Right lobe of liver (tissue), 6 donors: ENCODE data around the gene IL15. TPM values are rescaled to one million over a fixed set of nuclear protein-coding genes. Genes with fewer than 3 reads are reported as not detected.
"Not testable (repeated sequence)": the region's sequence is repeated elsewhere in the genome, so short reads cannot be mapped to it uniquely, and the experiment has no call there.

Experiments
- ATAC-seq, 4 donors: fragments of 200-7000 bp; cut with Tn5 transposase; one replicate each; pipeline ENCODE4 v1.9.1; 2020; ENCODE audit warnings: mild to moderate bottlenecking in 4 of 4, moderate library complexity in 4 of 4
- DNase-seq, 3 donors: peaks; one replicate each; pipeline ENCODE4 v3.0.0-alpha.2; 2020
- H3K27ac ChIP-seq, 3 donors: fragments of 200-600 bp; one replicate each; pipeline ENCODE4 v1.8.0; 2022
- H3K27me3 ChIP-seq, 2 donors: fragments of 200-600 bp; one replicate each; pipeline ENCODE4 v1.8.0; 2022
- H3K36me3 ChIP-seq, 4 donors: fragments of 200-600 bp; sonication (generic) in 1 of 4; one replicate each; pipeline versions ENCODE4 v1.5.1 to v1.8.0; 2017 to 2022; ENCODE audit warnings: control low read depth in 1 of 4
- H3K4me1 ChIP-seq, 4 donors: fragments of 200-600 bp; sonication (generic) in 1 of 4; one replicate each; pipeline versions ENCODE4 v1.5.1 to v1.8.0; 2017 to 2022; ENCODE audit warnings: control low read depth in 1 of 4
- H3K4me3 ChIP-seq, 3 donors: fragments of 200-600 bp; one replicate each; pipeline ENCODE4 v1.8.0; 2022
- H3K9me3 ChIP-seq, 4 donors: fragments of 200-600 bp; sonication (generic) in 1 of 4; one replicate each; pipeline versions ENCODE4 v1.5.1 to v1.8.0; 2017 to 2022; ENCODE audit warnings: control low read depth in 1 of 4
- POLR2A ChIP-seq: fragments of 450-650 bp; IDR thresholded peaks from one replicate; pipeline ENCODE4 v1.6.1; 2017; ENCODE audit warnings: antibody characterized with exemption, mild to moderate bottlenecking
- WGBS: methylation state at CpG from one replicate; pipeline ENCODE4 v1.1.6; 2018; ENCODE audit warnings: low coverage, low lambda C conversion rate; ENCODE audit not compliant: insufficient coverage; ENCODE audit errors: missing lambda C conversion rate; 5-methylcytosine and 5-hydroxymethylcytosine counted together
- intact Hi-C, 2 donors: fragments of 100-400 bp; cut with DNase I; formaldehyde crosslinking; loops; one replicate each; pipeline versions ENCODE4 v1.11.2 to v1.14.1; 2022
- total RNA-seq, 6 experiments: library from RNA; depleted of rRNA in 2 of 6; stranded (reverse); fragments of >200 nt in 2 of 6; fragmentation: NEBNext Ultra II Directional in 3 of 6; extraction: Animal tissue kit (Norgen Biotek cat#: 25700) in 3 of 6; gene quantifications; one replicate each; pipeline versions ENCODE4 v1.1.0 to v1.2.4, GENCODE V29; 2016 to 2023
- TF ChIP-seq, protein P1 (sequence below), 4 donors: fragments of 200-600 bp in 3 of 4; fragments of 450-650 bp in 1 of 4; IDR thresholded peaks; one replicate each; pipeline versions ENCODE4 v1.5.1 to v1.8.0; 2016 to 2022; ENCODE audit warnings: antibody characterized with exemption in 4 of 4, mild to moderate bottlenecking in 2 of 4
- donor health status: DM: no; HTN: yes; CAD: no.
- donor health status: DM: no; HTN: no; CAD: no.
- donor health status: DM: no; HTN: no; CAD: no.
- donor health status: DM: no; HTN: yes; CAD: no.
- donor health status: DM: no; HTN: yes; CAD: no.

Gene IL15
- total RNA-seq, 6 experiments from 2014 or later: 0.43 to 2.2 (median 1.4) TPM

DNA sequence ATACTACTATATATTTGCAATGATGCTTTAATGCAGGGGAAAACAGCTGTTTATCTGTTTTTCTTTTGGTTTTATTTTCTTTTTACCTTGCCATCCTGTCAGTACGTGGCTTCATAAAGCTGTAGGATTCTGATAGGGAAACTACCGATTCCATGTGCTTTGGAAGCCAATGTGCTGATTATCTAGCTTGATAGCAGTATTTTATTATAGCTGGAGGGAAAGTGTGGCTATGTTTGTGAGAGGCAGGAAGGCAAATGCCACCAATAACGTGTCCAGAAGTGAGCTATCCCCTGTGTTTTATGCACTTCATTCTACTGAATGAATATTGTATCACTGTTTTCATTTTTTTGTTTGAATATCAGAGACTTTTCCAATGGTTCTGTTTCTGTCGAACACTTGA is 43.7 kb downstream of the IL15 start:
- DNase-seq (no peak), ATAC-seq (no peak)
- no peaks in the 10 kb centered on the region for H3K36me3 ChIP-seq
- no peaks in the 10 kb centered on the region for H3K4me1 ChIP-seq
- intact Hi-C loops: no loop called here
- no peak overlapping the region for H3K4me3 ChIP-seq
- no peaks in the 10 kb centered on the region for H3K9me3 ChIP-seq
- no peak overlapping the region for H3K27ac ChIP-seq
- TF ChIP-seq, protein P1, sequence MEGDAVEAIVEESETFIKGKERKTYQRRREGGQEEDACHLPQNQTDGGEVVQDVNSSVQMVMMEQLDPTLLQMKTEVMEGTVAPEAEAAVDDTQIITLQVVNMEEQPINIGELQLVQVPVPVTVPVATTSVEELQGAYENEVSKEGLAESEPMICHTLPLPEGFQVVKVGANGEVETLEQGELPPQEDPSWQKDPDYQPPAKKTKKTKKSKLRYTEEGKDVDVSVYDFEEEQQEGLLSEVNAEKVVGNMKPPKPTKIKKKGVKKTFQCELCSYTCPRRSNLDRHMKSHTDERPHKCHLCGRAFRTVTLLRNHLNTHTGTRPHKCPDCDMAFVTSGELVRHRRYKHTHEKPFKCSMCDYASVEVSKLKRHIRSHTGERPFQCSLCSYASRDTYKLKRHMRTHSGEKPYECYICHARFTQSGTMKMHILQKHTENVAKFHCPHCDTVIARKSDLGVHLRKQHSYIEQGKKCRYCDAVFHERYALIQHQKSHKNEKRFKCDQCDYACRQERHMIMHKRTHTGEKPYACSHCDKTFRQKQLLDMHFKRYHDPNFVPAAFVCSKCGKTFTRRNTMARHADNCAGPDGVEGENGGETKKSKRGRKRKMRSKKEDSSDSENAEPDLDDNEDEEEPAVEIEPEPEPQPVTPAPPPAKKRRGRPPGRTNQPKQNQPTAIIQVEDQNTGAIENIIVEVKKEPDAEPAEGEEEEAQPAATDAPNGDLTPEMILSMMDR (IDR thresholded peaks at IDR 0.05): no peak
- no peak for TF ChIP-seq POLR2A
- WGBS: 75% methylated on average over 4 of the region's 4 CpGs
- no peaks in the 10 kb centered on the region for H3K27me3 ChIP-seq

DNA sequence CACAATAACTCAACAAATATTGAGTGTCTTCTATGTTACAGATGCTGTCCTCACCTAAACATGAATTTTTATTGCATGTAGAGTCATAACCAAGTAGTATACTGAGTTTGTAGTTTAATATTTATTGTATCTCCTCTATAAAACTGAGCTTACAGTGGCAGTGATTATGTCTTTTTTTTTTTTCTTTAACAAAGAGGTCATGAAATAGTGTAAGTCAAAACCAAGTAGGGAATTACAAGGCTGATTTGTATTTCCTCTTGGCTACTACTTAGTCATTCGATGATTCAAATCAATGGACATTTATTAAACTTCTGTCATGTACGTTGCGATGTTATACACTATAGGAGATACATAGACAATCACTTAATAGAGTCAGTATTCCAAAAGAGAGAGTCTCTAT is 48.4 kb downstream of the IL15 start:
- ATAC-seq (no peak), DNase-seq (no peak)
- 85% methylated on average over 3 of the region's 3 CpGs for WGBS
- Histone ChIP-seq H3K4me3 (no peak overlapping the region), H3K9me3 (no peaks in the 10 kb centered on the region), H3K4me1 (no peaks in the 10 kb centered on the region), H3K27me3 (no peaks in the 10 kb centered on the region), H3K27ac (no peak overlapping the region), H3K36me3 (no peaks in the 10 kb centered on the region)
- intact Hi-C loops: no loop called here
- TF ChIP-seq, protein P1 (IDR thresholded peaks at IDR 0.05): no peak
- no peak for TF ChIP-seq POLR2A

DNA sequence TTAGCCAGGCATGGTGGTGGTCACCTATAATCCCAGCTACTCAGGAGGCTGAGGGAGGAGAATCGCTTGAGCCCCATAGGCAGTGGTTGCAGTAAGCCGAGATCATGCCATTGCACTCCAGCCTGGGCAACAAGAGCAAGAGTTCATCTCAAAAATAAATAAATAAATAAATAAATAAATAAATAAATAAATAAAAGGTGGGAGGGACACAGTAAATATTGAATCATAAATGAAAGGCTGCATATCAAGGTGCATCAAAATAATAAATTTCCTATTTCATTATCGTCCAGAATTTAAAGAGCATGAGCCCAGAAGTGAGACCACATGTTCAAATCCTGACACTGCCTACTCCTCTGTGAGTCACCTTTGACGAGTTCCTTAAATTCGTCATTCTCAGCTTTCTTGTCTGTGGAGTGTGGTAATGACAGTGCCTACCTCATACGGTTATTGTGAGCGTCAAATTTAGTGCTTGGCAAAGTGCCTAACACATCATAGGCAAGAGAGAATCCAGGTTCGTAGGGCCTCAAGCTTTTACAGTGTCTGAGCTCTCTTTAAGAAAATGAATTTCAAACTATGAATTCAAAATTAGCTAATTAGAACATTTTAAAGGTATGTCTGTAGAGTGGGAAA is 49.9 kb downstream of the IL15 start:
- intact Hi-C loops: no loop called here
- no peak for ATAC-seq
- H3K27ac ChIP-seq: no peak overlapping the region
- H3K36me3 ChIP-seq: no peaks in the 10 kb centered on the region
- WGBS: 68% methylated on average over 7 of the region's 8 CpGs
- H3K4me3 ChIP-seq: no peak overlapping the region
- DNase-seq: no peak
- H3K9me3 ChIP-seq: no peaks in the 10 kb centered on the region
- TF ChIP-seq POLR2A: no peak
- TF ChIP-seq, protein P1 (IDR thresholded peaks at IDR 0.05): no peak
- H3K4me1 ChIP-seq: peaks cover 0 to 2% (median 0%) of the 10 kb centered on the region in 4 donors
- no peaks in the 10 kb centered on the region for H3K27me3 ChIP-seq

DNA sequence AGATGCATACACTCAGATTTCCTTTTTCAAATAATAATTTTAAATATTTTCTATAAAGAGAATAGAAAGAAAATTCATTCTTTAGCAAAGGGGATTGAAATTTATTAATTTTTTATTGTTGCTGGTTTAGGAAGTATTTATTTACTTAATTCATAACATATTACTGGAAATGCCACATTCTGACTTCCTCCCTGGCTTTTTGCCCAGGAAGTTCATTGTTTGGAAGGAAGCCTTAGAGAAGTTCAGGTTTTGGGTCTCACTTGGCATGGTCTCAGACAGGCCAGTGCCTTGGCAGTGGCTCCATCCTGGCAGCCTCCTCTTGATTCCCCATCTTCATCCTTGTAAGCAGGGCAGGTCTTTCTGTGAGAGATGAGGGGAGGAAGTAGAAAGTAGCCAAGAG is 50.5 kb downstream of the IL15 start:
- Histone ChIP-seq H3K27me3 (no peaks in the 10 kb centered on the region), H3K4me3 (no peak overlapping the region), H3K36me3 (no peaks in the 10 kb centered on the region), H3K4me1 (peaks cover 0 to 5% (median 0%) of the 10 kb centered on the region in 4 donors), H3K9me3 (no peaks in the 10 kb centered on the region), H3K27ac (no peak overlapping the region)
- ATAC-seq (peak in 1 of 4 donors; percentile 20), DNase-seq (no peak)
- intact Hi-C loops: no loop called here
- TF ChIP-seq, protein P1 (IDR thresholded peaks at IDR 0.05): no peak
- no peak for TF ChIP-seq POLR2A

DNA sequence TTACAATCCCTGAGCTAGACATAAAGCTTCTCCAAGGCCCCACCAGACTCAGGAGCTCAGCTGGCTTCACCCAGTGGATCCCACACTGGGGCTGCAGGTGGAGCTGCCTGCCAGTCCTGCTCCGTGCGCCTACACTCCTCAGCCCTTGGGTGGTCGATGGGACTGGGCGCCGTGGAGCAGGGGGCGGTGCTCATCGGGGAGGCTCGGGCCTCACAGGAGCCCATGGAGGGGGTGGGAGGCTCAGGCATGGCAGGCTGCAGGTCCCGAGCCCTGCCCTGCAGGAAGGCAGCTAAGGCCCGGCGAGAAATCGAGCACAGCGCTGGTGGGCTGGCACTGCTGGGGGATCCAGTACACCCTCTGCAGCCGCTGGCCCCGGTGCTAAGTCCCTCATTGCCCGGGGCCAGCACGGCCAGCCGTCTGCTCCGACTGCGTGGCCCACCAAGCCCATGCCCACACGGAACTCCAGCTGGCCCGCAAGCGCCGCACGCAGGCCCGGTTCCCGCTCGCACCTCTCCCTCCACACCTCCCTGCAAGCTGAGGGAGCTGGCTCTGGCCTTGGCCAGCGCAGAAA is 53.4 kb downstream of the IL15 start:
- H3K36me3 ChIP-seq, H3K4me3 ChIP-seq, H3K27me3 ChIP-seq, H3K9me3 ChIP-seq, DNase-seq, H3K4me1 ChIP-seq, ATAC-seq, H3K27ac ChIP-seq, intact Hi-C loops: not testable (repeated sequence)
- no CpG with 5 or more reads among the region's 29 CpGs for WGBS

DNA sequence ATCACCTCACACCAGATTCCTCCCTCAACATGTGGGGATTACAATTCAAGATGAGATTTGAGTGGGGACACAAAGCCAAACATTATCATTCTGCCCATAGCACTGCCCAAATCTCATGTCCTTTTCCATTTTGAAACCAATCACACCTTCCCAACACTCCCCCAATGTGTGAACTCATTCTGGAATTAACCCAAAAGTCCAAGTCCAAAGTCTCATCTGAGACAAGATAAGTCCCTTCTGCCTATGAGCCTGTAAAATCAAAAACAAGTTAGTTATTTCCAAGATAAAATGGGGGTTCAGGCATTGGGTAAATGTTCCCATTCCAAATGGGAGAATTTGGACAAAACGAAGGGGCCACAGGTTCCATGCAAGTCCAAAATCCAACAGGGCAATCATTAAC is 54.9 kb downstream of the IL15 start:
- intact Hi-C loops, DNase-seq, H3K36me3 ChIP-seq, H3K4me3 ChIP-seq, H3K27ac ChIP-seq, H3K9me3 ChIP-seq, H3K4me1 ChIP-seq, H3K27me3 ChIP-seq: not testable (repeated sequence)
- ATAC-seq: peak in 2 of 4 donors; percentile 26 to 48
- WGBS: 25% methylated on average over 1 of the region's 1 CpG
